Eye (tissue), 1 donor: ENCODE measurements around the gene CPM.

Experiments
- DNase-seq: peaks from one replicate; pipeline ENCODE4 v3.0.0-alpha.2; 2015

Gene CPM

GRCh38 chr12:68903511-68903910 lies 29.5 kb downstream of the CPM start:
- DNase-seq = no peak

GRCh38 chr12:68901551-68901950 lies 31.4 kb downstream of the CPM start:
- DNase-seq = no peak

- no peak for DNase-seq
Observed at GRCh38 chr12:68901145-68901544, 31.8 kb downstream of the CPM start.

- DNase-seq = no peak
Observed at GRCh38 chr12:68900241-68900640, 32.7 kb downstream of the CPM start.

- DNase-seq = peak; percentile 12
Observed at GRCh38 chr12:68899251-68899771, 33.7 kb downstream of the CPM start.

GRCh38 chr12:68896881-68897540 lies 36.0 kb downstream of the CPM start:
- DNase-seq = no peak

- DNase-seq = no peak
Observed at GRCh38 chr12:68894276-68894855, 38.6 kb downstream of the CPM start.

GRCh38 chr12:68893741-68894140 lies 39.2 kb downstream of the CPM start:
- no peak for DNase-seq

- no peak for DNase-seq
Observed at GRCh38 chr12:68893201-68893600, 39.8 kb downstream of the CPM start.

- DNase-seq = no peak
Observed at GRCh38 chr12:68891141-68891540, 41.8 kb downstream of the CPM start.

- DNase-seq = no peak
Observed at GRCh38 chr12:68890701-68891113, 42.3 kb downstream of the CPM start.

GRCh38 chr12:68888243-68888642 lies 44.7 kb downstream of the CPM start:
- DNase-seq = no peak

GRCh38 chr12:68887641-68888040 lies 45.3 kb downstream of the CPM start:
- no peak for DNase-seq

GRCh38 chr12:68886636-68887572 lies 46.1 kb downstream of the CPM start:
- DNase-seq = no peak

- no peak for DNase-seq
Observed at GRCh38 chr12:68885381-68885780, 47.6 kb downstream of the CPM start.

- DNase-seq = no peak
Observed at GRCh38 chr12:68884251-68884650, 48.7 kb downstream of the CPM start.

GRCh38 chr12:68883151-68883550 lies 49.8 kb downstream of the CPM start:
- DNase-seq = no peak

GRCh38 chr12:68882251-68882964 lies 50.6 kb downstream of the CPM start:
- DNase-seq = no peak

- DNase-seq = no peak
Observed at GRCh38 chr12:68880660-68881325, 52.2 kb downstream of the CPM start.

- DNase-seq = no peak
Observed at GRCh38 chr12:68878846-68879245, 54.1 kb downstream of the CPM start.

- DNase-seq = no peak
Observed at GRCh38 chr12:68878283-68878682, 54.7 kb downstream of the CPM start.

GRCh38 chr12:68877583-68877982 lies 55.4 kb downstream of the CPM start:
- no peak for DNase-seq
